Measurements from ENCODE around the gene CENPO.
"Not testable (repeated sequence)": the region's sequence is repeated elsewhere in the genome, so short reads cannot be mapped to it uniquely, and the experiment has no call there.

CENPO gene

DNA sequence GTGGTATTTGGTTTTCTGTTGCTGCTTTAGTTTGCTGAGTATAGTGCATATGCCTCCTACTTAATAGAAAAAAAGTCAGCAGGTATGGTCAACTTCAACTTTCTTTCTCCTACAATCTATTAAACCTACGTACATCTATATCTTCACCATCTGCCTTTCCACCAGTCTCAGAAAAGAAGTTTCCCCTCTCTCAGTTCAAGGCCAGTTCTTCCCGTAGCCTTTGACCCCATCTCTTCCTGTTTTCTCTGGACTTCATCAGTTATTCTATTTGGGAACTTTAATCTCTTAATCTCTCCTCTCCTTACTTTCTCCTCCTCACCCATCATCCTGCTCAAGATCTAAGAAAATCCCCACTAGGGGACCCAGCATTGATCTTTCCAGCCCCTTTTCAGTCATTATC, 5.7 kb upstream of the CENPO start:
- no peak for TF ChIP-seq ZFX (IDR thresholded peaks at IDR 0.05)
- no peak for TF ChIP-seq CTCF (conservative IDR thresholded peaks at IDR 0.05)
- H3K27ac ChIP-seq: no peak overlapping the region

DNA sequence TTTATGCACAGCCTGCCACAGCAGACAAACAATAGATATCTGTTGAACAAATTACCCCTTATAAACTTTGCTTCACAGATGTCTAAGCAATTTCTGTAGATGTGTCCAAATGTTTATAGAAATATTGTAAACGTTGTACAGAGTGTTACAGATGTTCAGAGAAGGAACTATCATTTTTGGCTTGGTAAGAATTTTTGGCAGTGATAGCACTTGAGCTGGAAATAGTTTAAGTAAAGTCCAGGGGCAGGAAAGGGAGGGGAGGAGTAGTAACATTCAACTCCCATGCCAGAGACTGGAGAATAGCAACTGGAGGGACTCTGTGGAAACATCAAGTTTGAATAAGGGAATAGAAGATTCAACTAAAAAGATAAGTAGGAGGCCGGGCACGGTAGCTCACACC, 4.4 kb upstream of the CENPO start:
- TF ChIP-seq ZFX (IDR thresholded peaks at IDR 0.05): no peak
- no peak for TF ChIP-seq CTCF (conservative IDR thresholded peaks at IDR 0.05)
- no peak overlapping the region for H3K27ac ChIP-seq

DNA sequence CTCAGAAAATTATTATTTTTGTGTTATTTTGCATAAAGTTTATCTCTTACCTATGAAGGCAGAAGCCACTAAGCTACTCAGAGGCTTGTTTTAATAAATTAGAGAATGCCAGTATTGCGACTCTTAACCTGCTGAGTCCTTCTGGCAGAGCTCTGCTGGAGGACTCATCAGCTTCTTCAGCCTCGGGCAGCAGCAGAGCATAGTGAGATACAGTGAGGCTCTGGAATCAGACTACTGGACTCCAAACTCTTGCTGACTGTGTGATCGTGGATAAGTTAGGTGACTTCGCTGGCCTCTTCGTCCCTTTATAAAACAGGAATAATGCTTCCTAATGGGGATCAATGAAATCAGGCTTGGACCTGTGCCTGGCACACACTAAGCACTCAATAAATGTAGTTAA, 1.8 kb upstream of the CENPO start:
- H3K27ac ChIP-seq: peak overlapping the region; percentile 29; the same call in 1 of the 2 replicates
- TF ChIP-seq CTCF (conservative IDR thresholded peaks at IDR 0.05): no peak; the same call in 1 of the 2 replicates
- TF ChIP-seq ZFX (IDR thresholded peaks at IDR 0.05): no peak

GRCh38 chr2:24792542-24792873, 717 bp upstream of the CENPO start:
- H3K27ac ChIP-seq: peak overlapping the region; percentile 95
- no peak for TF ChIP-seq ZFX (IDR thresholded peaks at IDR 0.05)
- TF ChIP-seq CTCF (conservative IDR thresholded peaks at IDR 0.05): no peak

- peak overlapping the region; percentile 95 for H3K27ac ChIP-seq
- no peak for TF ChIP-seq CTCF (conservative IDR thresholded peaks at IDR 0.05)
- TF ChIP-seq ZFX (IDR thresholded peaks at IDR 0.05): no peak
Observed at GRCh38 chr2:24793761-24794435, 673 bp downstream of the CENPO start.

DNA sequence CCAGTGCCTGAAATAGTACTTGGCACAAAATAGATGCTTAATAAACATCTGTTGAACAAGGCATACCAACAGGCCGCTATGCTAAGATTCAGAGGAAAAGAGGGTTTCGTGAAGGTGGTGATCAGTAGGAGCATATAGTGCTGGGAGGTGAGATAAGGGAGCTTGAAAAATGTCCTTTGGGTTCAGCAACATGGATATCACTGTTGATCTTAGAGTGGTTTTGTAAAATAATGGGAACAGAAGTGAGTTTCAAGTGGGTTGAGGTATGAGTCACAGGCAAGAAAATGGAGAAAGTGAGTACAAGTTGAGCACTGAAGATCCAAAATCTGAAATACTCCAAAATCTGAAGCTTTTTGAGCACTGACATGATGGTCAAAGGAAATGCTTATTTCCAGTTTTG, 4.4 kb downstream of the CENPO start:
- TF ChIP-seq CTCF (conservative IDR thresholded peaks at IDR 0.05): no peak
- no peak for TF ChIP-seq ZFX (IDR thresholded peaks at IDR 0.05)
- H3K27ac ChIP-seq: no peak overlapping the region

GRCh38 chr2:24800487-24800886, 7.3 kb downstream of the CENPO start:
- not testable (repeated sequence) for H3K27ac ChIP-seq

DNA sequence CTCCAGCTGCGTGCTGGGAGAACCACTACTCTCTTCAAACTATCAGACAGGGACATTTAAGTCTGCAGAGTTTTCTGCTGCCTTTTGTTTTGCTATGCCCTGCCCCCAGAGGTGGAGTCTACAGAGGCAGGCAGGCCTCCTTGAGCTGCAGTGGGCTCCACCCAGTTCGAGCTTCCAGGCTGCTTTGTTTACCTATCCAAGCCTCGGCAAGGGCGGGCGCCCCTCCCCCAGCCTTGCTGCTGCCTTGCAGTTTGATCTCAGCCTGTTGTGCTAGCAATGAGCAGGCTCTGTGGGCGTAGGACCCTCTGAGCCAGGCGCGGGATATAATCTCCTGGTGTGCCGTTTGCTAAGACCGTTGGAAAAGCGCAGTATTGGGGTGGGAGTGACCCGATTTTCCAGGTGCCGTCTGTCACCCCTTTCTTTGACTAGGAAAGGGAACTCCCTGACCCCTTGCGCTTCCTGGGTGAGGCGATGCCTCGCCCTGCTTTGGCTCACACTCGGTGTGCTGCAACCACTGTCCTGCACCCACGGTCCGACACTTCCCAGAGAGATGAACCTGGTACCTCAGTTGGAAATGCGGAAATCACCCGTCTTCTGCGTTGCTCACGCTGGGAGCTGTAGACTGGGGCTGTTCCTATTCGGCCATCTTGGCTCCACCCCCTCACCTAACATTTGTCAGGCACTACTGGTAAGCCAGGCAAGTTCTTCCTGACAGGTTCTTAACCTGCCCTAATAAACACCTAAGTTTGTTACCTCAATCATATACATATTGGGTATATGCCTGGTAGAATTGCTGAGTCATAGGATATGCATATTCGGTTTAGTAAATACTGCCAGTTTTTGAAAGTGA, 12.8 kb downstream of the CENPO start:
- peak overlapping the region; percentile 29; the same call in 1 of the 2 replicates for H3K27ac ChIP-seq

Data from C4-2B (cell line).